Skin of body (tissue), 2 donors: ENCODE data around the gene CCDC73. TPM values are rescaled to one million over a fixed set of nuclear protein-coding genes. Genes with fewer than 3 reads are reported as not detected.
"Not testable (repeated sequence)": the region's sequence is repeated elsewhere in the genome, so short reads cannot be mapped to it uniquely, and the experiment has no call there.

ENCODE experiments used
- DNase-seq: peaks from one replicate; lab custom pipeline; 2025; lab: John Stamatoyannopoulos, UW
- total RNA-seq: library from RNA; depleted of rRNA; stranded (reverse); fragments of >200 nt; gene quantifications from one replicate; pipeline ENCODE4 v1.2.3, GENCODE V29; 2014

Gene CCDC73
- total RNA-seq, 1 donor from 2014 or later: under 0.01 TPM

DNA sequence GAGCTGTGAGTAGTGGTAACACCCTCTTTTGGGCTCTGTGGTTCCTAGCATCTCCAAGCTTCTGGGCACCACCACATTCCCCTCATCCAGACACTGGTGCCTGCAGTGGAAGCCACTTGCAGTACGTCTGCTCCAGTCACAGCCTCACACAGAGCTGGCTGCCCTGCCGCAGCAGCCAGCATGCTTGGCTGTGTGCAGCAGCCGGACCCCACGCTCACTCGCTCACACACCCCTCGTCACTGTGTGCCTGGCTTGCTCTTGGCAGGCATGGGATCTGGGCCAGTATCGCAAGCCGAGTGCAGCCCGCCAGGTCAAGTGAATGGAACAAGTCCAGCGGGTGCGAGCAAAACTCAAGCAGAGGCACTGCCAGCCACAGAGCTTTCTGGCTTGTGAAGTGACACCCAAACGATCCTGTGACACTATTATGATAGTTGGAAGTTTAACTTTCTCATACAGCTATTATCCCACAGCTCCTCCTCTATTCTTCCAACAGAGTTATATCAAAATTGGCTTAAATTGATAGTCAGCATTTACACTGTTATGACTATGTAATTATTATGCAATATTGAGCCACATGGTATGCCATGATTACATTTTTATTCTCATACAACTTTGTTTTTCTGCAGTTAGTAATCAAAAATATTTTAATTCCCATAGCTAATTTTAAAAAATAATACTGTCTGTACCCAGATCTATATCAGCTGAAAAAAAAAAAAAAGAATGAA lies 89.0 kb downstream of the CCDC73 start:
- DNase-seq: no peak

DNA sequence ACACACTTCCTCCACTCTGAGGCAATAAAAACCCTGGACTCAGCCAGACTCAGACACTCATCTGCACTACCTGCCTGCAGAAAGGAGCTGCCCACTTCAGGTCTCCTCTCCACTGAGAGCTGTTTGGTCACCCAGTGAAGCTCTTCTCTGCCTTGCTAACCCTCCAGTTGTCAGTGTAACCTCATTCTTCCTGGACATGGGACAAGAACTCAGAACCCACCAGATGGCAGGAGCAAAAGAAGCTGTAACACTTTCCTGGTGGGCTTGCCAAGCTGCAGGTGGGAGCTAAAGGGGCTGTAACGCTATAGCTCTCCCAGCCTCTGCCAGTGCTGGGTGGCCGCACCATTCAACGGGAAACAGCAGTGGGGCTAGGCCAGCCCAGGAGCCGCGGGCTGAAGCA lies 89.7 kb downstream of the CCDC73 start:
- DNase-seq: no peak

DNA sequence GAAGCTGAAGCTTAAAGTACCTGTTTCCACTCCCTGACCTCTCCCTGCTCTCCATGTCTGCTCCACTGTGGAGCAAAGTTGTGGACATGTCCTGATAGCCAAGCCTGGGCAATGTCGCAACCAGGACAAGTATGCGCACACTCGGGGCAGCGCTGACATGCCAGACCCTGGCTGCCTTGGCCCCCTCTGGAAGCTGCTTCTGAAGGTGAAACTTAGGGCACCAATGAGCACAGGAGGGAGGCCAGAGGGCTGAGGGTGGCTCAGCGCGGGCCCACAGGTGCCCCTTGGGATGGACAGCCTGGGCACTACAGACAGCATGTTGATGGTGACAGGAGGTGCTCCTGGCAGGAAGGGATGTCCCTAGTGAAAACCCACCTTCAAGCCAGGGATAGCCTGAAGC lies 90.2 kb downstream of the CCDC73 start:
- no peak for DNase-seq

DNA sequence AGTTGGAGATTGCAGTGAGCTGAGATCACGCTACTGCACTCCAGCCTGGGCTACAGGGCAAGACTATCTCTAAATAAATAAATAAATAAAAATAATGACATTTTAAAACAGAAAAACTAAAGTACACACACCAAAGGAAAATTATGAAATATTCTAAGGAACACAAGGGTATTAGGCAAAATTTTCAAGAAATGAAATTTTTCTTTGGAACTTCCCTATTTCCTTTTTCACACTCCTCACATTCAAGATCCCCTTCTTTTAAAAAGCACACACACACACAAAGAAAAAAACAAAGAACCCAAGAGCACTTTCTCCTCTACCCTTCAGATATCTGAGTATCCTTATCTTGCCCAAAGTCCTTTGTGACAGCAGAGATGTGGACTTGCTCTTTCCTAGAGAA lies 92.8 kb downstream of the CCDC73 start:
- no peak for DNase-seq

- DNase-seq: no peak
Measured at GRCh38 chr11:32698579-32698978, 95.9 kb downstream of the CCDC73 start.

GRCh38 chr11:32671051-32671450 lies 123.4 kb downstream of the CCDC73 start:
- DNase-seq: no peak

DNA sequence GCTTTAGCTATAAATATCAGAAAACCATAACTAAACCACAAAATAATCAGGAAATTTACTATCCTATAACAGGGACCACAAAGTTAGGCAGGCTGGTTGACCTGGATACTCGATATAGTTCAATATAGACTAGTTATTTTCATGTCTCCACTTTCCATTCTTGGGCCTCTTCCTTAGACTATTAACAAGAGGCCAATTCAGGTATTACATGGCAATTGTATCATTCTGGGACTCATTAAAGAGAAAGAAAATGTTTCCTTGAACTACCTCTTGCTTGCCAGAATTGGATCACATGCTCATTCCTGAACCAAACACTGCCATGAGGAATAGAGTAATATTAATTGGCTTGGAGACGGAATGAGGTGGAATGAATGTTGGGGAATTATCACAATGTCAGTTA lies 134.8 kb downstream of the CCDC73 start:
- no peak for DNase-seq

GRCh38 chr11:32658639-32659406 lies 135.6 kb downstream of the CCDC73 start:
- DNase-seq: no peak

DNA sequence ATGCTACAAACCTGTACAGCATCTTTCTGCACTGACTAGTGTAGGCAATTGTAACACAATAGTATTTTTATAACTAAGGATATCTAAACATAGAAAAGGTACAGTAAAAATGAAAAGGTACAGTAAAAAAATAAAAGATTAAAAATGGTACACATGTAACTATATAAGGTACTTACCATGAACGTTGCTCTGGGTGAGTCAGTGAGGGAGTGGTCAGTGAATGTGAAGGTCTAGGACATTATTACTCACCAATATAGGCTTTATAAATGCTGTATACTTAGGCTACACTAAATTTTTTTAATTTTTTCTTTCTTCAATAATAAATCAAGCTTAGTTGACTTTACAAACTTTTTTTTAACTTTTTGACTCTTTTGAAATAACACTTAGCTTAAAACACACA lies 150.9 kb downstream of the CCDC73 start:
- DNase-seq: no peak

DNA sequence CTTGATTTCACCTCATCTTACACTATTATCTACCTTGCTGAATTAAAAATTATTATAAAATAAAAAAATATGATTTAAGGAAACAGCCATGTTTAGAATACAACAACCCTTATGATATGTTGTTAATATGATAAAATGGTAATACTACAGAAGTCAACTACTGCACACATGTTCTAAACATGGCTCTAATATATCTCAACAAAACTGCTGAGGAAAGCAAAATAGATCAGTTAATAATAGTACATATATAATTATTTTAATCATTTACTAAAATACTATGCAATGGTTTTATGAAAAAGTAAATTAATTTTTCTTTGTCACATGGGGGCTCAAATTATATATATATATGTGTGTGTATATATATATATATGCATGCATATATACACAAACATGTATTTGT lies 153.1 kb downstream of the CCDC73 start:
- DNase-seq: no peak

DNA sequence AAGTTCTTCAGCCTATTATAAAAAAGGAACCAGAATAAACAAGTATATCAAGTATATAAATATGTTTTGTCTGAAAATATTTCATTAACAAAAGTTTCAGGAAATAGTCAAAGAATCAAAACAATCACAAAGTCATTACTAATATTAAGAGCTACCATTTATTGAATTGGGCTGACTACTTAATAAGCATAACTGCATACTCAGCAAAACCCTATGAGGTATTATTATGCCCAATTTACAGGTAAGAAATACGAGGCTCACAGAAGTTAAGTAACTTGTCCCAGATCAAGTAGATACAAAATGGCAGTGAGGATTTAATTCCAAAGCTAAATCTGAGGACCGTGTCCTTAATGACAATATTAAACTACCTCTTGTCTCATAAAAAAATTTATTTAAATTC lies 158.6 kb downstream of the CCDC73 start:
- no peak for DNase-seq

- DNase-seq: no peak
Measured at GRCh38 chr11:32630844-32631243, 163.6 kb downstream of the CCDC73 start.

GRCh38 chr11:32616903-32617302 lies 177.6 kb downstream of the CCDC73 start:
- DNase-seq: no peak

DNA sequence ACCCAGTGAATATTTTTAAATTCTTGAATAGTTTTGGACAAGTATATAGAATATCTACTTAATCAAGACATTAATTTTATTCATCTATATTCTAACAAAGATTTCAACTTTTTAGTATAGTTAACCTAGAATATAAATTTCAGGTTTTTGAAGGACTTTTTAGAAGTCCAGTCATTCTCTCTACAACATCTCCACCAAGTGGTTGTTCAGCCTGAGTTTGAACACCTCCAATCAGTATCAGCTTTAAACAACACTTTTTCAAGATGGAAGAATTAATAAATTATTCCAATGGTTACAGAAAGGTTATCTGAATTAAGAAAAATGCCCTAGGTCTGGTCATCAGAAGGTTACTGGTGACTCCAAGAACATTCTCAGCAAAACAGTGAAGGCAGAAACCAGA lies 179.0 kb downstream of the CCDC73 start:
- no peak for DNase-seq

DNA sequence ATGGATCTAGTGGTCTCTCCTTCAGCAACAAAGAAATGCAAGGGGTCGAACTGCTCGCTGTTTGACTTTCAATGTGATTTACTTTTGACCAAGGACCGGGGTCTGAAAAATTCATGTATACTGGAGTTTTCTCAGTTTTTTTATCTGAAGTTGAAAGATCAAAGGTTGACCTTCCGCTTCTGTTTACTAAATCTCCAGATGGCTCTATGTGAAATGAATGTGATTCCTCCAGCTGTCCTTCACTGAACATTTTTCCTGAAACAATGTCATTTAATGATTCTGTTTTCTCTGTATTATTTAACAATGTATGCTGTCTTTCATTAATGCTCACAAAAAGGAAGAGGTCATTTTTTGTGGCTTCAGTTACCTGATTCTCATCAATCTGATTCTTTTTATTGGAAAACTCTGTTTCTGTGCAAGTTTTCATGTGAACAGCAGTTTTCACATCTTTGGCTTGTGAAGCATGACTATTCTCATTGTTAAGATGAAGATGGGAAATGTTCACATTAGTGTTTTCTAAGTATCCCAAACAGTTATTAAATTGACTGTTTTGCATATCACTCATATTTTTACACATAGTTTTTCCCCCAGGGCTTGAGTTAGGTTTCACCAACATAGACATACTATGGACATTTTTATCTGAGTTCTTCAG lies 180.8 kb downstream of the CCDC73 start:
- DNase-seq: no peak

GRCh38 chr11:32610797-32611352 lies 183.6 kb downstream of the CCDC73 start:
- DNase-seq: no peak

DNA sequence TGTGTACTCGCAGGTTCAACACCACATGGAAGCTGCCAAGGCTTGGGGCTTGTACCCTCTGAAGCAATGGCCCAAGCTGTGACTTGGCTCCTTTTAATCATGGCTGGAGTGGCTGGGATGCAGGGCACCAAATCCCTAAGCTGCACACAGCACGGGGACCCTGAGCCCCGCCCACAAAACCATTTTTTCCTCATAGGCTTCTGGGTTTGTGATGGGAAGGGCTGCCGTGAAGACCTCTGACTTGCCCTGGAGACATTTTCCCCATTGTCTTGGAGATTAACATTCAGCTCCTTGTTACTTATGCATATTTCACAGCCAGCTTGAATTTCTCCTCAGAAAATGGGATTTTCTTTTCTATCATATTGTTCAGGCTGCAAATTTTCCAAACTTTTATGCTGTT lies 185.6 kb downstream of the CCDC73 start:
- not testable (repeated sequence) for DNase-seq

DNA sequence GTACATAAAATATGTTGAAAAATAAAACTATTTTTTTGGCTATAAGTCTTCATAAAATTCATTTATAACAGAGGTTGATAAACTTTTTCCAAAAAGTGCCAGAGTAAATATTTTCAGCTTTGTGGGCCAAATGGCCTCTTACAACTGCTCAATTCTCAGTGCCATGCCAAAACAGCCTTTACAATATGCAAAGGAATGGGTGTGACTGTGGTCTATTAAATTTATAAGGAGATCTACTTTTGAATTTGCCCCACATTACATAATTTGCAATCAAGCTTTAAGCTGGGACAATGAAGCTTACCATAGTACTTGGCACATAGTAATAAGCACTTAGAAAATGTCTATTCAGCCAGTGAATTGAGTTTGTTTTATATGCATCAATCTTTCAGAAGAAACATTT lies 188.2 kb downstream of the CCDC73 start:
- no peak for DNase-seq

GRCh38 chr11:32602657-32603415 lies 191.6 kb downstream of the CCDC73 start:
- no peak for DNase-seq

GRCh38 chr11:32597921-32598320 lies 196.5 kb downstream of the CCDC73 start:
- no peak for DNase-seq

GRCh38 chr11:32596114-32596513 lies 198.3 kb downstream of the CCDC73 start:
- not testable (repeated sequence) for DNase-seq
